GM12872 (cell line): ENCODE results near the gene IDH1.

ENCODE experiments used
- TF ChIP-seq, protein P1 (sequence below): IDR thresholded peaks from 3 replicates; pipeline ENCODE4 v1.5.1; 2011; ENCODE audit warnings: low read depth, mild to moderate bottlenecking, low read length, moderate library complexity; ENCODE audit not compliant: insufficient read depth

IDH1 gene

DNA sequence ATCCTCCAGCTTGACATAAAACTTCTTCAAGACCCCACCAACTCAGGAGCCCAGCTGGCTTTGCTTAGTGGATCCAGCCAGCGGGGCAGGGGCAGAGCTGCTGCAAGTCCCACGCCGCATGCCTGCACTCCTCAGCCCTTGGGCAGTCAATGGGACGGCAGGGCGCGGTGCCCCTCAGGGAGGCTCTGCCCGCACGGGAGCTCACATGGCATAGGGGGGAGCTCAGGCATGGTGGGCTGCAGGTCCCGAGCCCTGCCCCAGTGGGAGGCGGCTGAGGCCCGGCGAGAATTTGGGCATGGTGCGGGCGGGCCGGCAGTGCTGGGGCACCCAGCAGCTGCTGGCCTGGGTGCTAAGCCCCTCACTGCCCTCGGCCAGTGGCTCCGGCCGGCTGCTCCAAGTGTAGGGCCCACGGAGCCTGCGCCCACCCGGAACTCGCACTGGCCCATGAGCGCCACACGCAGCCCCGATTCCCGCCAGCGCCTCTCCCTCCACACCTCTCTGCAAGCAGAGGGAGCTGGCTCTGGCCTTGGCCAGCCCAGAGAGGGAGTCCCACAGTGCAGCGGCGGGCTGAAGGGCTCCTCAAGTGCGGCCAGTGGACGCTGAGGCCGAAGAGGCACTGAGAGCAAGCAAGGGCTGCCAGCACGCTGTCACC is 27.2 kb downstream of the IDH1 start:
- TF ChIP-seq, protein P1, sequence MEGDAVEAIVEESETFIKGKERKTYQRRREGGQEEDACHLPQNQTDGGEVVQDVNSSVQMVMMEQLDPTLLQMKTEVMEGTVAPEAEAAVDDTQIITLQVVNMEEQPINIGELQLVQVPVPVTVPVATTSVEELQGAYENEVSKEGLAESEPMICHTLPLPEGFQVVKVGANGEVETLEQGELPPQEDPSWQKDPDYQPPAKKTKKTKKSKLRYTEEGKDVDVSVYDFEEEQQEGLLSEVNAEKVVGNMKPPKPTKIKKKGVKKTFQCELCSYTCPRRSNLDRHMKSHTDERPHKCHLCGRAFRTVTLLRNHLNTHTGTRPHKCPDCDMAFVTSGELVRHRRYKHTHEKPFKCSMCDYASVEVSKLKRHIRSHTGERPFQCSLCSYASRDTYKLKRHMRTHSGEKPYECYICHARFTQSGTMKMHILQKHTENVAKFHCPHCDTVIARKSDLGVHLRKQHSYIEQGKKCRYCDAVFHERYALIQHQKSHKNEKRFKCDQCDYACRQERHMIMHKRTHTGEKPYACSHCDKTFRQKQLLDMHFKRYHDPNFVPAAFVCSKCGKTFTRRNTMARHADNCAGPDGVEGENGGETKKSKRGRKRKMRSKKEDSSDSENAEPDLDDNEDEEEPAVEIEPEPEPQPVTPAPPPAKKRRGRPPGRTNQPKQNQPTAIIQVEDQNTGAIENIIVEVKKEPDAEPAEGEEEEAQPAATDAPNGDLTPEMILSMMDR: no peak

DNA sequence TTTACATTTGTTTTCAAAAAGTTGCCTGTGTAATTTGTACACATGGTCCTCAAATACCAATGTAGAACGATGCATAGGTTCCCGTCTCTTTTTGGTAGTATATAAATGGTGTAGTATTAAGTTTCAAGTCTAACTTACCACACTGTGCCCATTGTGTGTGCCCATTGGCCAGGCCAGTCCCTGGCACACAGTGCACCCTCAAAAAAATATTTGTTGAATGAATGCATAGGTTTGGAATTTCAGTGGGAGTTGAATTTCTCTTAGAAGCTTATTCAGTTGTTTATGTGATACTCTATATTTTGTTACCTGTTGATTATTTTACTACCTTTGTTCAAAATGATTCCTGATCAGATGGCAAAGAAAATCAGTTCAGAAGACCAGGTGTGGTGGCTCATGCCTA is 30.1 kb downstream of the IDH1 start:
- TF ChIP-seq, protein P1: no peak

DNA sequence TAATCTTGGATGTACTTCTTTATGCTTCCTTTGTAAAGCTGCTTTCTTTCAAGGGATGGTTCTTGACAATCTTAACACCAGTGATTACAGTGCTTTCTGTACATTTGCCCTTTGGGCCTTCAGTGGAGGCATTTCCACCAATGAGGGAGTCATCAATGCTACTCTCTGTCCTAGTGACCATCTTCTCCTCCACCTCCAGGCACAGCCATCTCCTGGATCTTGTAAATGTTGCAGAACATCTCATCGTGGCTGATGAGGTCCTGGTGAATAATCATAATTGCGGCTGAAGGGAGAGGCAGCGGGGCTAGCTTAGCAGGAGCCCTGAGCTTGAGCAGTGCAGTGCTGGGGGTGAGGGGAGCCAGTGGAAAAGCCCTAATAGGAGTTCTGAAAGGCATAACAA is 32.5 kb downstream of the IDH1 start:
- TF ChIP-seq, protein P1: no peak

DNA sequence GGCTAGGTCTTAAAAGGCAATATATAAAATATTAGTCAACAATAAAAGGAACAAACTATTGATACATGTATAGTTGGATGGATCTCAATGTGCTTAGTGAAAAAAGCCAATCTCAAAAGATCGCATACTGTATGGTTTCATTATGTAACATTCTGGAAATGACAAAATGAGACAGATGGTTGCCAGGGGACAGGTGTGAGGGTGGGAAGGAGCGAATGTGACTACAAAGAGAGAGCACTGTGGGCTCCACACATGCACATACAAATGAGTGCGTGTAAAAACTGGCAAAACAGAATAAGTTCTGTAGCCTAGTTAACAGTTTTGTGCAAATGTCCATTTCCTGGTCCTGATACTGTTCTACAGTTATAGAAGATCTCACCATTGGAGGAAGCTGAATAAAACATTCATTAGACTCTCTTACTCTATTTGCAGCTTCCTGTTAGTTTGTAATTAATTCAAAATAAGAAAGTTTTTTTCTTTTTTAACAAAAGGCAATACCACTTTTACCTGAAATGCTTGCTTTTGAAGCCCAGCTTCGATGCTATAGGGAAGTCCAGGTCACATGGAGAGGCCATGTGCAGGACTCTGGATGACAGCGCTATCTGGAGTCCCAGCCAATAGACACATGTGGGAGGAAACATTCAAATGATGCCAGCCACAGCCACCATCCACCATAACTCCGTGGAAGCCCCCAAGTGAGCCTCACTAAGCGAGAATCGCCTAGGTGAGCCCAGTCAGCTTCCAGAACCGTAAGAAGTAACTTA is 44.0 kb downstream of the IDH1 start:
- TF ChIP-seq, protein P1: no peak

DNA sequence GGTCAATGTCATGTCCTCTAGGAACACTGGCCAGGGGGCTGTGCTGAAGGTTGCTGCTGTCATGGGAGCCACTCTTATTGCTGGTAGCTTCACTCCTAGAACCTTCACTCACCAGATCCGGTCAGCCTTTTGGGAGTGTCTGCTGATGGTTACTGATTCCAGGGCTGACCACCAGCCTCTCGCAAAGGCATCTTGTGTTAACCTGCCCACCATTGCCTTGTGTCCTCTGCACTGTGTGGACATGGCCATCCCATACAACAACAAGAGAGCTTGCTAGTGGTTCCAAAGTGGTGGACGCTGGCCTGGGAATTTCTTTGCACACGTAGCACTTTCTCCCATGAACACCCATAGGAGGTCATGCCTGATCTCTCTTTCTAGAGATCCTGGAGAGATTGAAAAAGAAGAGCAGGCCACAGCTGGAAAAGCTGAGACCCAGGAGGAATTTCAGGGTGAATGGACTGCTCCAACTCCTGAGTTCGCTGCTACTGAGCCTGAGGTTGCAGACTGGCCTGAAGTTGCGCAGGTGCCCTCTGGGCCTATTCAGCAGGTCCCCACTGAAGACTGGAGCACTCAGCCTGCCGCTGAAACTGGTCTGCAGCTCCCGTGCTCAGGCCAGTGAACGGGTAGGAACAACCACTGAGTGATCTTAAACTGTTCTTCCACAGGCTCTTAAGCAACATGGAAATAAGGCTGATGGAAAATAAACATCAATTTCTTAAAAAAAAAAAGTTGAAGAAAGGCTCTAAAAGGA is 46.4 kb downstream of the IDH1 start:
- TF ChIP-seq, protein P1: no peak

DNA sequence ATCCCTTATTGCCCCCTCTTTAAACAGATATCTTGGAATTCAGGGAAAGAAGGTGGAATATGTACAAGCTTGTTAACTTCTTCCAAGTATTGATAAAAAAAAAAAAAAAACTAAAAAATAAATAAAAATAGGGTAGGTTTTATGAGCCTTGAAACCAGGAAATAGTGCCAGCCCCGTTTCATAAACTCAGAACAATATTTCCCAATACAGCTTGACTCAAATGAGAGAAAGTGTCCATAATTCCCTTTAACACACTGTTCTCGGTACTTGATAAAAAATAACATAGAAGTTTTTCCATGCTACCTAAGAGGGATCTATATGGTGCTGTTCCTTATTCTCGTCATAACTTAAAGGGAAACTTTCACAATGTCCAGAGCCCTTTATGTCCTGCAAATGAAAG is 47.1 kb downstream of the IDH1 start:
- TF ChIP-seq, protein P1: no peak

DNA sequence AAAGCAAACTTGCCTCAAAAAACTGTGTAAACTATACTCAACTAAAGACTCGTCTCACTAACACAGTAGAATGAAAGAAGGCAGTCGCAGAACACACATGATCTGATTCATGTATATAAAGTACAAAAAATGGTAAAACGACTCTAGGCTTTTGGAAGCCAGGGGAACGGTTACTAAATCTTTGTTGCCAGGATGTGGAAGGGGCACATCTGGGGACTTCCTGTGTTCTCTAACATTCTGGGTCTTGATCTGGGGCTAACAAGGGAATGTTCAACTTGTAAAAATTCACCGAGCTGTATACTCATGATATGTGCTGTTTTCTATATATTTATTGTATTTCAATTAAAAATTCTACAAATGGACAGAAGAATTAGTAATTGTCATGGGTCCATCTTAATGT is 50.7 kb downstream of the IDH1 start:
- TF ChIP-seq, protein P1: no peak
